Trophoblast cell (in vitro differentiated cells and primary cell): Measurements from ENCODE around the gene NBAS.
A peak's percentile ranks its signal among the peaks of the same experiment; 100 is the strongest.

Experiments used
- DNase-seq, 2 donors: peaks; one replicate each; pipeline ENCODE4 v3.0.0-alpha.2; 2016
- H2AFZ ChIP-seq: 2 replicates; pipeline ENCODE4 v1.6.1; 2013; ENCODE audit warnings: low read length, moderate library complexity, mild to moderate bottlenecking; ENCODE audit not compliant: insufficient read depth, poor library complexity
- H2AK5ac ChIP-seq: 2 replicates; pipeline ENCODE4 v1.6.1; 2013; ENCODE audit warnings: mild to moderate bottlenecking, low read length
- H2BK120ac ChIP-seq: 2 replicates; pipeline ENCODE4 v1.6.1; 2013; ENCODE audit warnings: low read length, mild to moderate bottlenecking, moderate library complexity; ENCODE audit not compliant: insufficient read depth, poor library complexity
- H2BK12ac ChIP-seq: 2 replicates; pipeline ENCODE4 v1.6.1; 2013; ENCODE audit warnings: mild to moderate bottlenecking, low read length, moderate library complexity
- H2BK5ac ChIP-seq: 2 replicates; pipeline ENCODE4 v1.6.1; 2013; ENCODE audit warnings: low read length, low read depth, moderate library complexity, mild to moderate bottlenecking; ENCODE audit not compliant: poor library complexity
- H3K14ac ChIP-seq: 2 replicates; pipeline ENCODE4 v1.6.1; 2013; ENCODE audit warnings: mild to moderate bottlenecking, low read length
- H3K18ac ChIP-seq: 2 replicates; pipeline ENCODE4 v1.6.1; 2013; ENCODE audit warnings: mild to moderate bottlenecking, low read length
- H3K23ac ChIP-seq: 2 replicates; pipeline ENCODE4 v1.6.1; 2013; ENCODE audit warnings: low read length
- H3K27ac ChIP-seq: 2 replicates; pipeline ENCODE4 v1.5.1; 2013; ENCODE audit warnings: low read depth, mild to moderate bottlenecking, inconsistent platforms, low read length, moderate library complexity
- H3K27me3 ChIP-seq: 2 replicates; pipeline ENCODE4 v1.6.1; 2013; ENCODE audit warnings: inconsistent platforms, mild to moderate bottlenecking, low read length, moderate library complexity; ENCODE audit not compliant: insufficient read depth
- H3K36me3 ChIP-seq, 2 experiments: 1 replicate in 1 of 2; 2 replicates in 1 of 2; pipeline ENCODE4 v1.6.1; 2013; ENCODE audit warnings: low read length in 2 of 2, mild to moderate bottlenecking in 2 of 2, moderate library complexity in 1 of 2; ENCODE audit not compliant: insufficient read depth in 2 of 2, control insufficient read depth in 1 of 2
- H3K4ac ChIP-seq: 2 replicates; pipeline ENCODE4 v1.6.1; 2013; ENCODE audit warnings: low read depth, mild to moderate bottlenecking, low read length, moderate library complexity
- H3K4me1 ChIP-seq, 2 experiments: 1 replicate in 1 of 2; 2 replicates in 1 of 2; pipeline ENCODE4 v1.6.1; 2013; ENCODE audit warnings: low read length in 2 of 2, mild to moderate bottlenecking in 2 of 2, moderate library complexity in 1 of 2; ENCODE audit not compliant: insufficient read depth in 2 of 2, control insufficient read depth in 1 of 2
- H3K4me2 ChIP-seq: 2 replicates; pipeline ENCODE4 v1.6.1; 2013; ENCODE audit warnings: inconsistent platforms, mild to moderate bottlenecking, low read length, moderate library complexity
- H3K4me3 ChIP-seq: 2 replicates; pipeline ENCODE4 v1.5.1; 2013; ENCODE audit warnings: mild to moderate bottlenecking, low read depth, low read length, inconsistent platforms
- H3K79me1 ChIP-seq: one replicate; pipeline ENCODE4 v1.6.1; 2013; ENCODE audit warnings: low read length
- H3K79me2 ChIP-seq: 2 replicates; pipeline ENCODE4 v1.6.1; 2013; ENCODE audit warnings: low read length, mild to moderate bottlenecking; ENCODE audit not compliant: control insufficient read depth, insufficient read depth, poor library complexity
- H3K9ac ChIP-seq: 2 replicates; pipeline ENCODE4 v1.6.1; 2013; ENCODE audit warnings: mild to moderate bottlenecking, low read length
- H3K9me3 ChIP-seq: 2 replicates; pipeline ENCODE4 v1.6.1; 2013; ENCODE audit warnings: low read depth, mild to moderate bottlenecking, control low read depth, inconsistent platforms, low read length; ENCODE audit not compliant: insufficient read depth
- H4K12ac ChIP-seq: 2 replicates; pipeline ENCODE4 v1.6.1; 2013; ENCODE audit warnings: low read depth, mild to moderate bottlenecking, low read length, moderate library complexity
- H4K8ac ChIP-seq: 2 replicates; pipeline ENCODE4 v1.6.1; 2013; ENCODE audit warnings: low read depth, mild to moderate bottlenecking, low read length, moderate library complexity
- H4K91ac ChIP-seq: one replicate; pipeline ENCODE4 v1.6.1; 2013; ENCODE audit warnings: low read depth, mild to moderate bottlenecking, low read length, moderate library complexity
- WGBS: extraction: QIAGEN DNeasy Blood & Tissue Kit; methylation state at CpG from one replicate; pipeline ENCODE4 v1.1.7; 2013; ENCODE audit warnings: missing lambda C conversion rate; ENCODE audit not compliant: insufficient read length, insufficient coverage; ENCODE audit errors: extremely low coverage; 5-methylcytosine and 5-hydroxymethylcytosine counted together

NBAS gene

DNA sequence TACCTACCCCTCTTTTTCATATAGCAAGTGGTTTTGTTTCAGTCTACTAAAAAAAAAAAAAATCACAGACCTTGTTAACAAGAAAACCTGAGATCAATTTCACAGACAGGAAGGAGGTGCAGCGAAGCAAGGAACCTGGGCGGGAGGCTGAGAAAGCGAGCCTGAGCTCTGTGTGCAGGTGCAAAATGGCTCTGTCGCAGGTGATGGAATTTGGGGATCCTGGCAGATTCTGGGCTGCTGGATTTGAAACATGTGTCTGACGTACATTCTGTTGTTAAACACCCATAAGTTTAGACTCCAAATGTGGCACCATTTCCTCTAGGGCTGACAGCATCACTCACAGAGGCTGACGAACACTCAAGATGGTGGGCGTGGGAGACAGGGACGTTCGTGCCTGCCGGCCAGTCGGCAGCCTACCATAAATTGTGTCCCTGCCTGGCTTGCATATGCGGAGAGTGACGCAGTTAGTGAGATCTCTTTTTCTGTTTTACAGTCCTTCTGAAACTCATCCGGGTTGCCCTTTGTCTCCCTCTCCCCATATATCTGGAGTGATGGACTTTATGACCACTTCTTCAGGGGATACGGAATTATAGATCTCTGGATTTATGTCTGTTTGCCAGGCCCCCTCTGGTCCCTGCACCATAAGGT lies 21.7 kb upstream of the NBAS start:
- Histone ChIP-seq H3K79me1 (peaks cover 3% of the 10 kb centered on the region), H3K36me3 (no peaks in the 10 kb centered on the region), H3K18ac (no peak overlapping the region), H4K8ac (no peak overlapping the region), H2BK120ac (no peak overlapping the region), H3K27ac (no peak overlapping the region), H3K79me2 (no peaks in the 10 kb centered on the region), H3K4ac (no peak overlapping the region), H3K9me3 (no peaks in the 10 kb centered on the region), H2BK12ac (no peak overlapping the region), H2AK5ac (no peak overlapping the region), H2BK5ac (no peak overlapping the region), H3K4me1 (peaks cover 0 to 4% of the 10 kb centered on the region in 2 experiments), H4K91ac (no peak overlapping the region), H3K4me3 (no peak overlapping the region), H4K12ac (no peak overlapping the region), H3K9ac (no peak overlapping the region), H3K23ac (no peak overlapping the region), H3K27me3 (no peaks in the 10 kb centered on the region), H3K14ac (no peak overlapping the region), H2AFZ (no peak overlapping the region), H3K4me2 (no peak overlapping the region)
- DNase-seq, result no peak
- no CpG with 5 or more reads among the region's 15 CpGs for WGBS

DNA sequence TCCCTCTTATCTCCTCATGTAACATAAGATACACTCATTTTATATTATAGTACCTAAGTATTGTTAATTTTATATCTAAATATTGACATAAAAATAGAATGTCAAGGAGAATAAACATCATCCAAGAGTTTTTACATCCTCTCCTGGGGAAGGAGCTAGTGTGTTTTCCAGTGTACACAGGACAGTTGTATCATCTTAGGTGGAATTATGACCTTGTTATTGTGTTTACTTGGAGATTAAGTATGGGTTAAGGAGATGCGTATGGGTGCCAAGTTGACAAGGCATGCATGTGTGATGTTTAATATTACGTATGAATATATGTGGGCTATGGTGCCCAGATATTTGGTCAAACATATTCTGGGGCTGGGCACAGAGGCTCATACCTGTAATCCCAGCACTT lies 19.3 kb upstream of the NBAS start:
- DNase-seq, result no peak
- no peaks in the 10 kb centered on the region for H3K79me2 ChIP-seq
- no peaks in the 10 kb centered on the region for H3K9me3 ChIP-seq
- H3K27ac ChIP-seq, result no peak overlapping the region
- no peak overlapping the region for H2BK5ac ChIP-seq
- H3K79me1 ChIP-seq, result peaks cover 3% of the 10 kb centered on the region
- H2AK5ac ChIP-seq, result no peak overlapping the region
- H3K36me3 ChIP-seq, result no peaks in the 10 kb centered on the region
- no peak overlapping the region for H3K4ac ChIP-seq
- H3K4me2 ChIP-seq, result no peak overlapping the region
- no CpG with 5 or more reads among the region's 2 CpGs for WGBS
- H4K8ac ChIP-seq, result no peak overlapping the region
- H3K18ac ChIP-seq, result no peak overlapping the region
- peak overlapping the region; percentile 38 for H4K91ac ChIP-seq
- H2AFZ ChIP-seq, result no peak overlapping the region
- H2BK12ac ChIP-seq, result no peak overlapping the region
- H3K23ac ChIP-seq, result no peak overlapping the region
- H3K9ac ChIP-seq, result no peak overlapping the region
- H4K12ac ChIP-seq, result no peak overlapping the region
- no peaks in the 10 kb centered on the region for H3K27me3 ChIP-seq
- no peak overlapping the region for H2BK120ac ChIP-seq
- peaks cover 0 to 4% of the 10 kb centered on the region in 2 experiments for H3K4me1 ChIP-seq
- H3K14ac ChIP-seq, result no peak overlapping the region
- H3K4me3 ChIP-seq, result no peak overlapping the region

DNA sequence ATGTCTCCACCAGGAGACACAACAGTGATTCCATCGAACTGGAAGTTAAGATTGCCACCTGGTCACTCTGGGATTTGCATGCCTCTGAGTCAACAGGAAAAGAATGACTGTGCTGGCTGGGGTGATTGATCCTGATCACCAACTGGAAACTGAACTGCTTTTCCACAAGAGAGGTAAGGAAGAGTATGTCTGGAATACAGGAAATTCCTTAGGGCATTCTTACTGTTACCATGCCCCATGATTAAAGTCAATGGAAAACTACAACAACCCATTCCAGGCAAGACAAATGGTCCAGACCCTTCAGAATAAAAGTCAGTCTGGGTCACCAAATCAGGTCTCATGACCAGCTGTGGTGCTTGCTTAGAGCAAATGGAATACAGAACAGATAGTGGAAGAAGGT lies 18.5 kb upstream of the NBAS start:
- Histone ChIP-seq H3K27me3 (no peaks in the 10 kb centered on the region), H3K4me3 (no peak overlapping the region), H3K79me2 (no peaks in the 10 kb centered on the region), H4K12ac (no peak overlapping the region), H3K36me3 (no peaks in the 10 kb centered on the region), H3K9me3 (no peaks in the 10 kb centered on the region), H2BK12ac (peak overlapping the region; percentile 52), H3K79me1 (peaks cover 3% of the 10 kb centered on the region), H2AFZ (no peak overlapping the region), H2BK5ac (peak overlapping the region; percentile 27), H3K27ac (peak overlapping the region; percentile 87), H4K91ac (no peak overlapping the region), H3K4me2 (peak overlapping the region; percentile 27), H3K18ac (no peak overlapping the region), H3K14ac (no peak overlapping the region), H3K9ac (no peak overlapping the region), H3K23ac (no peak overlapping the region), H3K4ac (no peak overlapping the region), H2BK120ac (peak overlapping the region; percentile 1), H3K4me1 (peaks cover 0 to 4% of the 10 kb centered on the region in 2 experiments), H2AK5ac (no peak overlapping the region), H4K8ac (no peak overlapping the region)
- peak; percentile 34 to 68 for DNase-seq
- no CpG with 5 or more reads among the region's 1 CpG for WGBS

DNA sequence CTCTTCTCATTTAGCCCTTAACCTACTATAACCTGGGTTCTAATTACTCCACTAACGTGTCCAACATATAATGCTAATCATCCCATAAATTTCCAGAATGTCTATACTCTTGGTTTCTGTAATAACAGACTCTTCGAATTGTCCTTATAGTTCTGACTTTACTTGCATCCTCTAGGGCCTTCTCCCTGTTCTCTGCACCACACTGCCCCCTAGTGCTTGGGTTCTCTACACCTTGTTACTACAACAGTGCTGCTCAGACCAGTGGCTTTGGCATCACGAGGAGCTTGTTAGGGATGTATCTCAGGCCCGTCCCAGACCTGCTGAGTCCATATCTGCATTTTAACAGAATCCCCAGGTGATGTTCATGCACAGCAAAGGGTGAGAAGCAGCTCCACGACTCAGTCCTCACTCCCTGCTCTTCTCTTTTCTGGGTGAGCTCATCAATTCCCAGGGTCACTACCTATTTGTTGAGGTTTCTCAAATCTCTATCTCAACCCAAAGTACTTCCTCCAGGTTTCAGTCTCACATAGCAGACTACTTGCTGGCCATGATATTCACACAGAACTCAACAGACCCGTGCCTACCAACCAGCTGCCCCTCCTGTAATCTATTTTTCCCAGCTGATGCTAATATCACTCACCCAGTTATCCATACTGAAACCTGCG lies 16.1 kb upstream of the NBAS start:
- Histone ChIP-seq H3K4me2 (no peak overlapping the region), H3K9me3 (no peaks in the 10 kb centered on the region), H4K91ac (no peak overlapping the region), H3K36me3 (no peaks in the 10 kb centered on the region), H2BK120ac (no peak overlapping the region), H3K23ac (no peak overlapping the region), H2BK5ac (no peak overlapping the region), H4K8ac (no peak overlapping the region), H2AK5ac (no peak overlapping the region), H4K12ac (no peak overlapping the region), H3K4ac (no peak overlapping the region), H2BK12ac (no peak overlapping the region), H2AFZ (no peak overlapping the region), H3K79me1 (peaks cover 2% of the 10 kb centered on the region), H3K4me3 (no peak overlapping the region), H3K27ac (no peak overlapping the region), H3K27me3 (no peaks in the 10 kb centered on the region), H3K18ac (no peak overlapping the region), H3K14ac (no peak overlapping the region), H3K4me1 (peaks cover 0 to 4% of the 10 kb centered on the region in 2 experiments), H3K9ac (no peak overlapping the region), H3K79me2 (no peaks in the 10 kb centered on the region)
- DNase-seq, result peak; percentile 81 to 93
- 100% methylated on average over 1 of the region's 7 CpGs for WGBS
